ENCODE data around the gene HOXB13. TPM values are rescaled to one million over a fixed set of nuclear protein-coding genes. Genes with fewer than 3 reads are reported as not detected.

The HOXB13 gene
- total RNA-seq, 4 donors from 2014 or later, result not detected

GRCh38 chr17:48767263-48767774 is 38.8 kb upstream of the HOXB13 start:
- ATAC-seq, result no peak

DNA sequence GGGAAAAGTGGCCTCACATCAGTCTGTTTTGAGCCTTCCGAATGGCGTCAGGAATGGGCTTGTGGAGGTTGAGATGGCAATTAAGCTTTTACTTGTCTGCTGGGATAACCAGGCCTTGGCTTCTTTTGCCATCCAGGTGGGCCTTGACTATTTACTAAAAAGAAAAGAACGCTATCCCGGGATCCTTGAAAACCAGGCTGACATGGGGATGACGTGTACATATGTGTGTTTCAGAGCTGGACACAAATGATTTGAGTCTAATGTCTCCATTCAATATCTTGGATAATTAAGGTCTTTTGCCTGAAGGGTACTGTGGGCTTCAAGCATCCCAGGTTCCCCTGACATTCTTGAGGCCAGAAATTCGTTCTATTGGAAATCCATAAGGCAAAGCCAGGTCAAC is 32.6 kb upstream of the HOXB13 start:
- in situ Hi-C loops (cut with MboI; ENCODE audit: low sequenced_read_pairs in 4 of 4), result no loop called here
- TF ChIP-seq, protein P1, sequence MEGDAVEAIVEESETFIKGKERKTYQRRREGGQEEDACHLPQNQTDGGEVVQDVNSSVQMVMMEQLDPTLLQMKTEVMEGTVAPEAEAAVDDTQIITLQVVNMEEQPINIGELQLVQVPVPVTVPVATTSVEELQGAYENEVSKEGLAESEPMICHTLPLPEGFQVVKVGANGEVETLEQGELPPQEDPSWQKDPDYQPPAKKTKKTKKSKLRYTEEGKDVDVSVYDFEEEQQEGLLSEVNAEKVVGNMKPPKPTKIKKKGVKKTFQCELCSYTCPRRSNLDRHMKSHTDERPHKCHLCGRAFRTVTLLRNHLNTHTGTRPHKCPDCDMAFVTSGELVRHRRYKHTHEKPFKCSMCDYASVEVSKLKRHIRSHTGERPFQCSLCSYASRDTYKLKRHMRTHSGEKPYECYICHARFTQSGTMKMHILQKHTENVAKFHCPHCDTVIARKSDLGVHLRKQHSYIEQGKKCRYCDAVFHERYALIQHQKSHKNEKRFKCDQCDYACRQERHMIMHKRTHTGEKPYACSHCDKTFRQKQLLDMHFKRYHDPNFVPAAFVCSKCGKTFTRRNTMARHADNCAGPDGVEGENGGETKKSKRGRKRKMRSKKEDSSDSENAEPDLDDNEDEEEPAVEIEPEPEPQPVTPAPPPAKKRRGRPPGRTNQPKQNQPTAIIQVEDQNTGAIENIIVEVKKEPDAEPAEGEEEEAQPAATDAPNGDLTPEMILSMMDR (IDR thresholded peaks at IDR 0.05 in 4 of 5, conservative IDR thresholded peaks at IDR 0.05 in 1 of 5), result no peak
- no peak for TF ChIP-seq POLR2A (IDR thresholded peaks at IDR 0.05)
- no peak overlapping the region for H3K4me3 ChIP-seq
- intact Hi-C loops (cut with DNase I; ENCODE audit: low total_unique reads), result no loop called here
- H3K27ac ChIP-seq, result no peak overlapping the region
- no peak for DNase-seq
- no peaks in the 10 kb centered on the region for H3K36me3 ChIP-seq
- H3K9me3 ChIP-seq, result no peaks in the 10 kb centered on the region
- H3K27me3 ChIP-seq, result peaks cover 30 to 62% (median 57%) of the 10 kb centered on the region in 3 donors
- no peak for ATAC-seq
- no peaks in the 10 kb centered on the region for H3K4me1 ChIP-seq

More at GRCh38 chr17:48767263-48767774, 38.8 kb upstream of the HOXB13 start:
- no peaks in the 10 kb centered on the region for H3K9me3 ChIP-seq
- intact Hi-C loops (cut with DNase I; ENCODE audit: low total_unique reads) (no loop called here), in situ Hi-C loops (cut with MboI; ENCODE audit: low sequenced_read_pairs in 4 of 4) (no loop called here)
- H3K27me3 ChIP-seq, result peaks cover 9 to 41% (median 22%) of the 10 kb centered on the region in 3 donors
- DNase-seq, result no peak
- no peaks in the 10 kb centered on the region for H3K4me1 ChIP-seq
- H3K4me3 ChIP-seq, result no peak overlapping the region
- no peak for TF ChIP-seq POLR2A (IDR thresholded peaks at IDR 0.05)
- TF ChIP-seq, protein P1 (IDR thresholded peaks at IDR 0.05 in 4 of 5, conservative IDR thresholded peaks at IDR 0.05 in 1 of 5), result no peak
- no peak overlapping the region for H3K27ac ChIP-seq
- H3K36me3 ChIP-seq, result no peaks in the 10 kb centered on the region

GRCh38 chr17:48760411-48760810 is 31.9 kb upstream of the HOXB13 start:
- in situ Hi-C loops (cut with MboI; ENCODE audit: low sequenced_read_pairs in 4 of 4) (no loop called here), intact Hi-C loops (cut with DNase I; ENCODE audit: low total_unique reads) (no loop called here)
- H3K4me1 ChIP-seq, result no peaks in the 10 kb centered on the region
- DNase-seq (no peak), ATAC-seq (no peak)
- H3K36me3 ChIP-seq, result no peaks in the 10 kb centered on the region
- TF ChIP-seq, protein P1 (IDR thresholded peaks at IDR 0.05 in 4 of 5, conservative IDR thresholded peaks at IDR 0.05 in 1 of 5), result no peak
- no peak for TF ChIP-seq POLR2A (IDR thresholded peaks at IDR 0.05)
- H3K27ac ChIP-seq, result no peak overlapping the region
- no peaks in the 10 kb centered on the region for H3K9me3 ChIP-seq
- no peak overlapping the region for H3K4me3 ChIP-seq
- H3K27me3 ChIP-seq, result peaks cover 37 to 67% (median 64%) of the 10 kb centered on the region in 3 donors

GRCh38 chr17:48759288-48759687 is 30.7 kb upstream of the HOXB13 start:
- intact Hi-C loops (cut with DNase I; ENCODE audit: low total_unique reads) (loop anchor here (10.0 kb wide), 1 partner anchor 104 kb away; no protein-coding TSS in a partner anchor), in situ Hi-C loops (cut with MboI; ENCODE audit: low sequenced_read_pairs in 4 of 4) (no loop called here)
- TF ChIP-seq POLR2A (IDR thresholded peaks at IDR 0.05), result no peak
- TF ChIP-seq, protein P1 (IDR thresholded peaks at IDR 0.05 in 4 of 5, conservative IDR thresholded peaks at IDR 0.05 in 1 of 5), result no peak
- Histone ChIP-seq H3K36me3 (no peaks in the 10 kb centered on the region), H3K4me3 (no peak overlapping the region), H3K9me3 (no peaks in the 10 kb centered on the region), H3K4me1 (peaks cover 0 to 6% of the 10 kb centered on the region in 2 donors), H3K27me3 (peaks cover 49 to 75% (median 74%) of the 10 kb centered on the region in 3 donors), H3K27ac (no peak overlapping the region)
- ATAC-seq, result no peak
- no peak for DNase-seq
